ENCODE measurements around the gene ADGRG1. TPM values are rescaled to one million over a fixed set of nuclear protein-coding genes. Genes with fewer than 3 reads are reported as not detected.
"Not testable (repeated sequence)": the region's sequence is repeated elsewhere in the genome, so short reads cannot be mapped to it uniquely, and the experiment has no call there.

The ADGRG1 gene
- total and polyA plus RNA-seq, 2 donors (not counting 1 experiment from before 2014, with no cell fraction given) = 0.20 to 0.61 TPM

DNA sequence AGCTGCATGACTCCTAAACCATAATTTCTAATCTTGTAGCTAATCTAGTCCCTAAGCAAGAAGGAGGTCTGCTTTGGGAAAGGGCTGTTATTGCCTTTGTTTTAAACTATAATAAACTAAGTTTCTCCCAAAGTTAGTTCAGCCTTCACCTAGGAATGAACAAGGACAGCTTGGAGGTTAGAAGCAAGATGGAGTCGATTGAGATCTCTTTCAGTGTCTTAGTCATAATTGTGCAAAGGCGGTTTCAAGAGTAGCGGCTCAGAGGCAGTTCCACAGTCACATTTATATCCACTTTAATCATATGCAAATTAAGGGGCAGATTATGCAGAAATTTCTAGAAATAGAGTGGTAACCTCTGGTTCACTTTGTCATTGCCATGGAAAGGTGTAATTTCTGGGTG, 83.6 kb downstream of the ADGRG1 start:
- ChIA-PET CTCF (no interaction called here), POLR2A (no interaction called here)
- ATAC-seq (ENCODE audit: low read depth) = no peak
- peaks cover 0 to 3% (median 0%) of the 10 kb centered on the region in 4 experiments for H3K27me3 ChIP-seq (replicated peaks in 1 of 4; ENCODE audit: control extremely low read depth in 1 of 4, control insufficient read depth in 3 of 4, insufficient read depth in 4 of 4, low read length in 3 of 4)
- H3K79me2 ChIP-seq (ENCODE audit: control insufficient read depth, insufficient read depth, low read length) = no peaks in the 10 kb centered on the region
- H3K27ac ChIP-seq (ENCODE audit: low read length in 2 of 2) = no peak overlapping the region
- H3K4me2 ChIP-seq (replicated peaks; ENCODE audit: low read depth, low read length, poor library complexity, severe bottlenecking) = no peak overlapping the region
- no peaks in the 10 kb centered on the region for H3K36me3 ChIP-seq (replicated peaks in 1 of 2; ENCODE audit: control extremely low read depth in 1 of 2, control insufficient read depth in 1 of 2, extremely low read depth in 1 of 2, insufficient read depth in 2 of 2, low read length in 1 of 2)
- H4K20me1 ChIP-seq (ENCODE audit: control insufficient read depth, insufficient read depth, low read length, poor library complexity, severe bottlenecking) = no peaks in the 10 kb centered on the region
- Mint-ChIP-seq H3K27ac (no peak overlapping the region), H3K4me1 (no peaks in the 10 kb centered on the region), H3K9me3 (ENCODE audit: insufficient read depth) (no peaks in the 10 kb centered on the region), H3K4me3 (no peak overlapping the region), H3K27me3 (peaks cover 33% of the 10 kb centered on the region)
- no peak overlapping the region for H2AFZ ChIP-seq (ENCODE audit: insufficient read depth, low read depth, low read length, poor library complexity, severe bottlenecking)
- peaks cover 0 to 3% (median 0%) of the 10 kb centered on the region in 3 donors for H3K9me3 ChIP-seq (ENCODE audit: control extremely low read depth in 1 of 3, control insufficient read depth in 2 of 3, insufficient read depth in 1 of 3, low read length in 2 of 3)
- no peak for DNase-seq
- no peaks in the 10 kb centered on the region for H3K4me1 ChIP-seq (ENCODE audit: control insufficient read depth in 2 of 2, insufficient read depth in 2 of 2, low read length in 2 of 2)
- WGBS (ENCODE audit: insufficient coverage) = no CpG with 5 or more reads among the region's 3 CpGs
- no peak overlapping the region for H3K9ac ChIP-seq (ENCODE audit: low read length)
- intact Hi-C loops (cut with micrococcal nuclease) = no loop called here
- H3K4me3 ChIP-seq (ENCODE audit: control extremely low read depth in 1 of 5, extremely low read depth in 1 of 5, insufficient read depth in 1 of 5, low read depth in 2 of 5, low read length in 4 of 5) = no peak overlapping the region
- TF ChIP-seq EZH2 (IDR thresholded peaks at IDR 0.05; ENCODE audit: borderline replicate concordance, insufficient read depth, low read depth, low read length, poor library complexity, severe bottlenecking) = no peak
- TF ChIP-seq, protein P1, sequence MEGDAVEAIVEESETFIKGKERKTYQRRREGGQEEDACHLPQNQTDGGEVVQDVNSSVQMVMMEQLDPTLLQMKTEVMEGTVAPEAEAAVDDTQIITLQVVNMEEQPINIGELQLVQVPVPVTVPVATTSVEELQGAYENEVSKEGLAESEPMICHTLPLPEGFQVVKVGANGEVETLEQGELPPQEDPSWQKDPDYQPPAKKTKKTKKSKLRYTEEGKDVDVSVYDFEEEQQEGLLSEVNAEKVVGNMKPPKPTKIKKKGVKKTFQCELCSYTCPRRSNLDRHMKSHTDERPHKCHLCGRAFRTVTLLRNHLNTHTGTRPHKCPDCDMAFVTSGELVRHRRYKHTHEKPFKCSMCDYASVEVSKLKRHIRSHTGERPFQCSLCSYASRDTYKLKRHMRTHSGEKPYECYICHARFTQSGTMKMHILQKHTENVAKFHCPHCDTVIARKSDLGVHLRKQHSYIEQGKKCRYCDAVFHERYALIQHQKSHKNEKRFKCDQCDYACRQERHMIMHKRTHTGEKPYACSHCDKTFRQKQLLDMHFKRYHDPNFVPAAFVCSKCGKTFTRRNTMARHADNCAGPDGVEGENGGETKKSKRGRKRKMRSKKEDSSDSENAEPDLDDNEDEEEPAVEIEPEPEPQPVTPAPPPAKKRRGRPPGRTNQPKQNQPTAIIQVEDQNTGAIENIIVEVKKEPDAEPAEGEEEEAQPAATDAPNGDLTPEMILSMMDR (IDR thresholded peaks at IDR 0.05) = no peak

DNA sequence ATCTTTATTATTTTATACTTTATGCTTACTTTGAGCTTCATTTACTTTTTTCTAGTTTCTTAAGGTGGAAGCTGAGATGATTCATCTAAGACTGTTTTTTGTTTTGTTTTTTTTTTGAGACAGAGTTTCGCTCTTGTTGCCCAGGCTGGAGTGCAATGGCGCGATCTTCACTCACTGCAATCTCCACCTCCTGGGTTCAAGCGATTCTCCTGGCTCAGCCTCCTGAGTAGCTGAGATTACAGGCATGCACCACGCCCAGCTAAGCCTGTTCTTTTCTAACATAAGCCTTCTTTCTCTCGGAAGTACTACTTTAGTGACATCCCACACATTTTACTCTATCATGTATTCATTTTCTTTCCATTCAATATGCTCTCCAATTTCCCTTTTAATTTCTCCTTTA, 84.1 kb downstream of the ADGRG1 start:
- H3K4me1 ChIP-seq (ENCODE audit: control insufficient read depth in 2 of 2, insufficient read depth in 2 of 2, low read length in 2 of 2); H3K4me3 Mint-ChIP-seq; intact Hi-C loops (cut with micrococcal nuclease); H3K27ac ChIP-seq (ENCODE audit: low read length in 2 of 2); H3K27me3 ChIP-seq (replicated peaks in 1 of 4; ENCODE audit: control extremely low read depth in 1 of 4, control insufficient read depth in 3 of 4, insufficient read depth in 4 of 4, low read length in 3 of 4); DNase-seq; H3K9me3 ChIP-seq (ENCODE audit: control extremely low read depth in 1 of 3, control insufficient read depth in 2 of 3, insufficient read depth in 1 of 3, low read length in 2 of 3); H3K4me3 ChIP-seq (ENCODE audit: control extremely low read depth in 1 of 5, extremely low read depth in 1 of 5, insufficient read depth in 1 of 5, low read depth in 2 of 5, low read length in 4 of 5); H3K27ac Mint-ChIP-seq; H3K4me1 Mint-ChIP-seq; H3K79me2 ChIP-seq (ENCODE audit: control insufficient read depth, insufficient read depth, low read length); H4K20me1 ChIP-seq (ENCODE audit: control insufficient read depth, insufficient read depth, low read length, poor library complexity, severe bottlenecking); H3K9me3 Mint-ChIP-seq (ENCODE audit: insufficient read depth); H2AFZ ChIP-seq (ENCODE audit: insufficient read depth, low read depth, low read length, poor library complexity, severe bottlenecking); ATAC-seq (ENCODE audit: low read depth); H3K9ac ChIP-seq (ENCODE audit: low read length); H3K36me3 ChIP-seq (replicated peaks in 1 of 2; ENCODE audit: control extremely low read depth in 1 of 2, control insufficient read depth in 1 of 2, extremely low read depth in 1 of 2, insufficient read depth in 2 of 2, low read length in 1 of 2); CTCF ChIA-PET; H3K4me2 ChIP-seq (replicated peaks; ENCODE audit: low read depth, low read length, poor library complexity, severe bottlenecking); POLR2A ChIA-PET: not testable (repeated sequence)
- 89% methylated on average over 6 of the region's 6 CpGs for WGBS (ENCODE audit: insufficient coverage)
- peaks cover 31% of the 10 kb centered on the region for H3K27me3 Mint-ChIP-seq

All from B cell (primary cell).